Type B pancreatic cell (in vitro differentiated cells): Measurements from ENCODE around the gene ASIC3. TPM values are rescaled to one million over a fixed set of nuclear protein-coding genes. Genes with fewer than 3 reads are reported as not detected.

Experiments used
- DNase-seq: peaks from one replicate; pipeline ENCODE4 v3.0.0; 2021; ENCODE audit warnings: mixed read lengths; ENCODE audit not compliant: unreplicated experiment; ENCODE audit errors: extremely low spot score
- H3K27ac Mint-ChIP-seq: 2 replicates; pipeline ENCODE4 v1.8.0; 2021; ENCODE audit warnings: mild to moderate bottlenecking, mixed read lengths
- H3K27me3 Mint-ChIP-seq: 2 replicates; pipeline ENCODE4 v1.8.0; 2021; ENCODE audit warnings: mixed read lengths
- H3K36me3 Mint-ChIP-seq: 2 replicates; pipeline ENCODE4 v1.8.0; 2021; ENCODE audit warnings: mixed read lengths
- H3K4me1 Mint-ChIP-seq: one replicate; pipeline ENCODE4 v1.8.0; 2021; ENCODE audit warnings: mixed read lengths; ENCODE audit not compliant: unreplicated experiment
- H3K4me3 Mint-ChIP-seq: 2 replicates; pipeline ENCODE4 v1.8.0; 2021; ENCODE audit warnings: mild to moderate bottlenecking, mixed read lengths
- H3K9me3 Mint-ChIP-seq: 2 replicates; pipeline ENCODE4 v1.8.0; 2021; ENCODE audit warnings: mixed read lengths
- CTCF ChIP-seq: fragments of 200-600 bp; sonication (generic); conservative IDR thresholded peaks from 2 replicates; pipeline ENCODE4 v1.5.0; 2021; ENCODE audit warnings: antibody characterized with exemption, mild to moderate bottlenecking
- total RNA-seq: library from RNA; stranded (reverse); gene quantifications from 2 replicates; pipeline ENCODE4 v1.2.1, GENCODE V29; 2021; ENCODE audit warnings: low replicate concordance

Gene ASIC3
- total RNA-seq, 1 donor from 2014 or later = 4.4 TPM

- Mint-ChIP-seq H3K27me3 (no peaks in the 10 kb centered on the region), H3K4me3 (peak overlapping the region; percentile 96), H3K36me3 (no peaks in the 10 kb centered on the region), H3K27ac (peak overlapping the region; percentile 95), H3K9me3 (no peaks in the 10 kb centered on the region), H3K4me1 (peaks cover 24% of the 10 kb centered on the region)
- DNase-seq = no peak
- no peak for TF ChIP-seq CTCF
Measured at GRCh38 chr7:151080067-151080521, 31.8 kb downstream of the ASIC3 start.

GRCh38 chr7:151080522-151081169 lies 32.3 kb downstream of the ASIC3 start, which contains the start of gene FASTK:
FASTK (minus strand) TSS chr7:151080809; CDS start chr7:151080766, 43 bp downstream.
- peak within 1 kb of the TSS; percentile 96 for H3K4me3 Mint-ChIP-seq

GRCh38 chr7:151081170-151082101 lies 33.1 kb downstream of the ASIC3 start:
- Mint-ChIP-seq H3K9me3 (no peaks in the 10 kb centered on the region), H3K27me3 (no peaks in the 10 kb centered on the region), H3K4me3 (peak overlapping the region; percentile 96), H3K27ac (peak overlapping the region; percentile 43), H3K4me1 (peaks cover 32% of the 10 kb centered on the region), H3K36me3 (no peaks in the 10 kb centered on the region)
- no peak for DNase-seq
- no peak for TF ChIP-seq CTCF

More at GRCh38 chr7:151080522-151081169, 32.3 kb downstream of the ASIC3 start, which contains the start of gene FASTK:
- TF ChIP-seq CTCF = no peak
- H3K27ac Mint-ChIP-seq = peak within 1 kb of the TSS; percentile 95
- DNase-seq = peak; percentile 90
- H3K9me3 Mint-ChIP-seq = no peaks in the 10 kb centered on the region
- no peaks in the 10 kb centered on the region for H3K36me3 Mint-ChIP-seq
- peaks cover 30% of the 10 kb centered on the region for H3K4me1 Mint-ChIP-seq
- no peaks in the 10 kb centered on the region for H3K27me3 Mint-ChIP-seq

GRCh38 chr7:151082141-151083070 lies 34.1 kb downstream of the ASIC3 start:
- peak overlapping the region; percentile 85 for H3K27ac Mint-ChIP-seq
- no peaks in the 10 kb centered on the region for H3K27me3 Mint-ChIP-seq
- H3K4me1 Mint-ChIP-seq = peaks cover 32% of the 10 kb centered on the region
- H3K36me3 Mint-ChIP-seq = no peaks in the 10 kb centered on the region
- no peak for TF ChIP-seq CTCF
- no peaks in the 10 kb centered on the region for H3K9me3 Mint-ChIP-seq
- no peak for DNase-seq
- peak overlapping the region; percentile 93 for H3K4me3 Mint-ChIP-seq
